DND-41 (cell line): ENCODE measurements around the gene COQ10B.

Source experiments
- EZH2 ChIP-seq: IDR thresholded peaks from 3 replicates; pipeline ENCODE4 v1.6.1; 2012; ENCODE audit warnings: borderline replicate concordance, low read depth, mild to moderate bottlenecking, moderate library complexity, low read length, inconsistent platforms; ENCODE audit not compliant: severe bottlenecking
- TF ChIP-seq, protein P1 (sequence below): IDR thresholded peaks from 2 replicates; pipeline ENCODE4 v1.5.1; 2012; ENCODE audit warnings: borderline replicate concordance, low read length, moderate library complexity, mild to moderate bottlenecking; ENCODE audit not compliant: poor library complexity, severe bottlenecking; ENCODE audit errors: extremely low read depth

DNA sequence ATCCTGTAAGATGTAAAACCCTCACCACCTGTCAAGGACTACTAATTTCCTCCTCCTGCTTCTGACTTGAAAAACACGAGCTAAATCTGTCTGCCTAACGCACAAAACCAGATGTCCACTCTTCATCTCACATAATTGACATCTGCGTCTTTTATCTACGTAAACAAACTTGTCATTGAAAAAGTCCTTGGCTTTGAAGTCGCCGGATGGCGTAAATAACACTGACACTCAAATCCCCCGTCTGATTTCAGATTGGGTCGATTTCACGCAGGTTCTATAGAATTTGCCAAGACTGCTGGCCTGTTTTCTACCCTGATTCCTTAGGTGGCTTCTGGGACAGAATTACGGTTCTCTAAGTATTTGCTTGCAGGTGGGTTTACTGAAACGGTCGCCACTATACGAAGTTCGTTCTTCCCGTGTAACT lies 62.0 kb downstream of the COQ10B start:
- TF ChIP-seq, protein P1, sequence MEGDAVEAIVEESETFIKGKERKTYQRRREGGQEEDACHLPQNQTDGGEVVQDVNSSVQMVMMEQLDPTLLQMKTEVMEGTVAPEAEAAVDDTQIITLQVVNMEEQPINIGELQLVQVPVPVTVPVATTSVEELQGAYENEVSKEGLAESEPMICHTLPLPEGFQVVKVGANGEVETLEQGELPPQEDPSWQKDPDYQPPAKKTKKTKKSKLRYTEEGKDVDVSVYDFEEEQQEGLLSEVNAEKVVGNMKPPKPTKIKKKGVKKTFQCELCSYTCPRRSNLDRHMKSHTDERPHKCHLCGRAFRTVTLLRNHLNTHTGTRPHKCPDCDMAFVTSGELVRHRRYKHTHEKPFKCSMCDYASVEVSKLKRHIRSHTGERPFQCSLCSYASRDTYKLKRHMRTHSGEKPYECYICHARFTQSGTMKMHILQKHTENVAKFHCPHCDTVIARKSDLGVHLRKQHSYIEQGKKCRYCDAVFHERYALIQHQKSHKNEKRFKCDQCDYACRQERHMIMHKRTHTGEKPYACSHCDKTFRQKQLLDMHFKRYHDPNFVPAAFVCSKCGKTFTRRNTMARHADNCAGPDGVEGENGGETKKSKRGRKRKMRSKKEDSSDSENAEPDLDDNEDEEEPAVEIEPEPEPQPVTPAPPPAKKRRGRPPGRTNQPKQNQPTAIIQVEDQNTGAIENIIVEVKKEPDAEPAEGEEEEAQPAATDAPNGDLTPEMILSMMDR, result no peak
- no peak for TF ChIP-seq EZH2
